Measurements from ENCODE around the gene C19orf73. TPM values are rescaled to one million over a fixed set of nuclear protein-coding genes. Genes with fewer than 3 reads are reported as not detected.

The C19orf73 gene
- total and polyA plus RNA-seq, 9 of the 15 experiments (the other 6 are each of a cell fraction or from before 2014, with no cell fraction given): 0.08 to 7.4 (median 1.4) TPM

- TF ChIP-seq ZNF79 (CRISPR knock-in tag; IDR thresholded peaks at IDR 0.05; ENCODE audit: low read depth) (no peak), SRF (CRISPR knock-in tag; IDR thresholded peaks at IDR 0.05) (peak in 1 of 2 experiments; percentile 68; a peak in 1 of 4 replicates), GTF2F1 (IDR thresholded peaks at IDR 0.05; ENCODE audit: low read depth, low read length) (0 out of 2 replicates have a peak, but pooled peaks have one; percentile 35), THRB (CRISPR knock-in tag; conservative IDR thresholded peaks at IDR 0.05) (no peak), CTCF (IDR thresholded peaks at IDR 0.05 in 2 of 3, conservative IDR thresholded peaks at IDR 0.05 in 1 of 3; ENCODE audit: insufficient read depth in 2 of 3, low read depth in 1 of 3, low read length in 3 of 3) (no peak), REST (IDR thresholded peaks at IDR 0.05; ENCODE audit: borderline replicate concordance) (peak; percentile 99), REST (CRISPR knock-in tag; IDR thresholded peaks at IDR 0.05; ENCODE audit: low read depth) (no peak), ESRRB (CRISPR knock-in tag; IDR thresholded peaks at IDR 0.05; ENCODE audit: borderline replicate concordance) (peak; percentile 18; the same call in 1 of the 2 replicates), NBN (IDR thresholded peaks at IDR 0.05; ENCODE audit: low read depth) (0 out of 2 replicates have a peak, but pooled peaks have one; percentile 17), ZBTB7A (IDR thresholded peaks at IDR 0.05; ENCODE audit: borderline replicate concordance, control insufficient read depth, low read depth, low read length) (peak; percentile 88; the same call in 1 of the 2 replicates), HNRNPH1 (optimal IDR thresholded peaks at IDR 0.05; ENCODE audit: low read depth, low read length) (no peak), CEBPG (CRISPR knock-in tag; IDR thresholded peaks at IDR 0.05) (no peak), CEBPG (tag; conservative IDR thresholded peaks at IDR 0.05 in 1 of 2, IDR thresholded peaks at IDR 0.05 in 1 of 2) (no peak), EP400 (IDR thresholded peaks at IDR 0.05) (peak; percentile 86), CSDE1 (IDR thresholded peaks at IDR 0.05) (no peak), KDM2B (CRISPR knock-in tag; IDR thresholded peaks at IDR 0.05) (0 out of 2 replicates have a peak, but pooled peaks have one; percentile 33)
Observed at GRCh38 chr19:49157445-49158224, 38.7 kb upstream of the C19orf73 start, which contains the start of gene TRPM4 (continued).

Data from K562 (cell line).